Spinal cord (tissue), 10 donors: Measurements from ENCODE around the gene NTN3. TPM values are rescaled to one million over a fixed set of nuclear protein-coding genes. Genes with fewer than 3 reads are reported as not detected.

Source experiments
- DNase-seq, 6 donors: peaks; one replicate each; pipeline versions ENCODE4 v3.0.0 to v3.0.0-alpha.2; 2013 to 2015; ENCODE audit warnings: low spot score in 6 of 6, low read depth in 4 of 6
- H3K27ac ChIP-seq: one replicate; pipeline ENCODE4 v1.5.1; 2013; ENCODE audit warnings: low read depth, low read length, control low read depth
- H3K27me3 ChIP-seq: one replicate; pipeline ENCODE4 v1.6.1; 2013; ENCODE audit warnings: low read length; ENCODE audit not compliant: control insufficient read depth, insufficient read depth
- H3K36me3 ChIP-seq: one replicate; pipeline ENCODE4 v1.6.1; 2013; ENCODE audit warnings: low read length; ENCODE audit not compliant: control insufficient read depth, insufficient read depth
- H3K4me1 ChIP-seq: one replicate; pipeline ENCODE4 v1.6.1; 2013; ENCODE audit warnings: low read length; ENCODE audit not compliant: control insufficient read depth, insufficient read depth
- H3K4me3 ChIP-seq: one replicate; pipeline ENCODE4 v1.5.1; 2013; ENCODE audit warnings: low read depth, low read length, control low read depth
- H3K9me3 ChIP-seq: one replicate; pipeline ENCODE4 v1.6.1; 2013; ENCODE audit warnings: low read length; ENCODE audit not compliant: control insufficient read depth, insufficient read depth
- WGBS: methylation state at CpG from one replicate; pipeline ENCODE4 v1.1.5; 2013; ENCODE audit warnings: missing lambda C conversion rate; ENCODE audit not compliant: insufficient coverage; 5-methylcytosine and 5-hydroxymethylcytosine counted together
- long read RNA-seq, 4 donors: transcript quantifications; one replicate each; lab custom pipeline, GENCODE V29; 2026
- polyA plus RNA-seq, 2 donors: library from polyadenylated mRNA; unstranded; fragments of 120-200 nt; gene quantifications; one replicate each; pipeline ENCODE4 v1.2.1, GENCODE V29; 2013; ENCODE audit not compliant: insufficient read length in 2 of 2
- total RNA-seq, 2 donors: library from RNA; depleted of rRNA in 1 of 2; stranded (reverse); fragments of 120-200 nt in 1 of 2; fragments of >200 nt in 1 of 2; gene quantifications; one replicate each; pipeline versions ENCODE4 v1.2.3 to v1.2.4, GENCODE V29; 2013 to 2014
- donor health status: healthy.

The NTN3 gene
- total RNA-seq (1 to 10 TPM; 1.6 to 3.0 TPM), polyA plus RNA-seq (1 to 10 TPM; 3.0 to 3.9 TPM)
- long read RNA-seq, donor 1: 0 reads
- long read RNA-seq, donor 2, partial matches to known transcripts: 0 of 1 reads
- long read RNA-seq, donor 2, other reads (novel, unspliced or antisense): 0 of 1 reads
- long read RNA-seq, donor 3, partial matches to known transcripts: 0 of 1 reads
- long read RNA-seq, donor 3, other reads (novel, unspliced or antisense): 0 of 1 reads
- long read RNA-seq, donor 4: 0 reads

GRCh38 chr16:2471016-2471652, at the start of gene NTN3:
Gene NTN3 (plus strand): TSS chr16:2471297. CDS start chr16:2471702, 405 bp downstream.
- Histone ChIP-seq H3K4me1 (peaks cover 73% of the 10 kb centered on the region), H3K36me3 (peaks cover 17% of the 10 kb centered on the region), H3K9me3 (no peaks in the 10 kb centered on the region), H3K27me3 (no peaks in the 10 kb centered on the region), H3K27ac (peak within 1 kb of the TSS; percentile 33), H3K4me3 (no peak within 1 kb of the TSS)
- peak in 2 of 6 donors; percentile 81 to 83 for DNase-seq
- under 1% methylated on average over 53 of the region's 59 CpGs for WGBS

- DNase-seq: no peak
- no peaks in the 10 kb centered on the region for H3K9me3 ChIP-seq
- H3K4me3 ChIP-seq: no peak overlapping the region
- H3K4me1 ChIP-seq: peaks cover 9% of the 10 kb centered on the region
- WGBS: 87% methylated on average over 5 of the region's 7 CpGs
- H3K27me3 ChIP-seq: no peaks in the 10 kb centered on the region
- H3K36me3 ChIP-seq: peaks cover 2% of the 10 kb centered on the region
- H3K27ac ChIP-seq: no peak overlapping the region
Observed at GRCh38 chr16:2422123-2422867, 48.8 kb upstream of the NTN3 start.

DNA sequence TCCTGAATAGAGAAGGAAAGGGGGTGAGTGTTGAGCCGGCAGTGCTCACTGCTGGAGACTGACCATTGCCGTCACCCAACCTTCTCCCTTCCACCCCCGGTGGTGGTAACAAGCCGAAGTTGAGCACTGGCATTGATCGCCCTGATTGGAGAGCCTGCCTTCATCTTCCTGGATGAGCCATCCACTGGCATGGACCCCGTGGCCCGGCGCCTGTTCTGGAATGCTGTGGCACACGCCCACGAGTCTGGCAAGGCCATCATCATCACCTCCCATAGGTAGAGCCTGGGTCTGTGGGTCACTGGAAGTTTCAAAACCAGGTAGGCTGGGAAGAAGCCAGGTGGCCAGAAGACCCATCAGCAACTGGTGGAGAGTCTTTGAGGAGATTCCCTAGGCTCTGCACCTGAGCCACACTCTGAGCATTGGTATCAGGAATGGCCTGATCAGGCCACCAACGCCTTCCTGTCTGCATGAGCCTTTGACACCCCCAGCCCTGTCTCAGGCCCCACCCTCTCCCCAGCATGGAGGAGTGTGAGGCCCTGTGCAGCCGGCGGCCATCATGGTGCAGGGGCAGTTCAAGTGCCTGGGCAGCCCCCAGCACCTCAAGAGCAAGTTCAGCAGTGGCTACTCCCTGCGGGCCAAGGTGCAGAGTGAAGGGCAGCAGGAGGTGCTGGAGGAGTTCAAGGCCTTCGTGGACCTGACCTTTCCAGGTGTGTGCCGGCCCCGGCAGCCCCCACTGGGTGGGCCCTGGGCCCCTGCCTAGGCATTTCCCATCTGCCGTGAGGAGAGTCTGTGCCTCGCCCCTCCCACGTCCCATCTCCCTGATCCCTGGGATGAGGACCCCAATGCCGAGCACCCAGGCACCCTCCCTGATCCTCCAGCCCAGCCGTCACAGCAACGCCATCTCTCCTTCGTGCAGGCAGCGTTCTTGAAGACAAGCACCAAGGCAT, 46.8 kb upstream of the NTN3 start:
- no peaks in the 10 kb centered on the region for H3K9me3 ChIP-seq
- peaks cover 19% of the 10 kb centered on the region for H3K4me1 ChIP-seq
- DNase-seq: no peak
- H3K27me3 ChIP-seq: no peaks in the 10 kb centered on the region
- no peak overlapping the region for H3K4me3 ChIP-seq
- WGBS: 91% methylated on average over 22 of the region's 25 CpGs
- no peak overlapping the region for H3K27ac ChIP-seq
- peaks cover 2% of the 10 kb centered on the region for H3K36me3 ChIP-seq

DNA sequence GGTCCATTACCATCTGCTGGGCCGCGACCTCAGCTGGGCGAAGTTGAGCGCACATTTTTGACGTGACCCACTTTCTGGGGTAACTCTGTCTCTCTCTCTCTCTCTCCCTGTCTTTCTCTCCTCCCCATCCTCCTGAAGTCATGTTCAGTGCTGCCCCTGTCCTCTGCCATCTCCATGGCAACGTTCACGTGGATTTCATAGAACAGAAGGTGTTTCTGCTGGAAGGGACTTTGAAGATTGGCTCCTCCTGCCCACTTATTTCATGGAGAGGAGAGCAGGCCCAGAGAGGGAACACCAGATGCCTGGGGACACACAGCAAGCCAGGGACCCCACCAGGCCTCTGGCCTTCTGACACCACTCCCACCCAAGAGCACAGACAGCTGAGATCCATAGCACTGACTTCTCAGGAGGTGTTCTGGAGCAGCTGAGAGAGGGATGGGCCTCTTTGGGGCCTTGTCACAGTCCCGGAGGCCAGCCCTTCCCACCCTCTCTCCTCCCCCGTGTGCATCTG, 46.0 kb upstream of the NTN3 start:
- 67% methylated on average over 5 of the region's 9 CpGs for WGBS
- Histone ChIP-seq H3K9me3 (no peaks in the 10 kb centered on the region), H3K27me3 (no peaks in the 10 kb centered on the region), H3K4me1 (peaks cover 22% of the 10 kb centered on the region), H3K36me3 (peaks cover 2% of the 10 kb centered on the region), H3K4me3 (no peak overlapping the region), H3K27ac (no peak overlapping the region)
- DNase-seq: peak in 2 of 6 donors; percentile 31 to 43

- no peaks in the 10 kb centered on the region for H3K27me3 ChIP-seq
- H3K4me3 ChIP-seq: no peak overlapping the region
- no peak for DNase-seq
- H3K4me1 ChIP-seq: peaks cover 29% of the 10 kb centered on the region
- 95% methylated on average over 13 of the region's 13 CpGs for WGBS
- no peaks in the 10 kb centered on the region for H3K9me3 ChIP-seq
- no peak overlapping the region for H3K27ac ChIP-seq
- peaks cover 2% of the 10 kb centered on the region for H3K36me3 ChIP-seq
Observed at GRCh38 chr16:2425825-2426430, 45.2 kb upstream of the NTN3 start.

DNA sequence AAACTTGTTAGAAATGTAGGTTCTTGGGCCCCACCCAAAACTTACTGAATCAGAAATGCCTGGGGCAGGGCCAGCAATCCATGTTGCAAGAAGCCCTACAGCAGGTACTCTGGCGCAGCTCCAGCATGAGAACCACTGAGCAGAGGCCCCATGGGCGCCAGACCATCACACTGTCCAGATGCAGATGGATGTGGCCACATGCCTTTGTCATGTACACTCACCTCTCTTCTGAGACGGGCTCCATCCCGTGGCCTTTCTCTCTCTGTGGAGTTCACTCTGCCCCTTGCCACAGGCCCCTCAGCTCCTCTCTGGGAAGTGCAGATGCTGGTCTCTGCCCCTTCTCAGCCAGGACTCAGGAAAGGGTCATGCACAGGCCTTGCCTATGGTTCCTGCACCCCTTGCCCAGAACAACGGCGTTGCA, 44.1 kb upstream of the NTN3 start:
- Histone ChIP-seq H3K27me3 (no peaks in the 10 kb centered on the region), H3K36me3 (peaks cover 8% of the 10 kb centered on the region), H3K27ac (no peak overlapping the region), H3K4me3 (no peak overlapping the region), H3K4me1 (peaks cover 37% of the 10 kb centered on the region), H3K9me3 (no peaks in the 10 kb centered on the region)
- WGBS: 89% methylated on average over 6 of the region's 6 CpGs
- DNase-seq: no peak

- no peak for DNase-seq
- Histone ChIP-seq H3K27ac (no peak overlapping the region), H3K36me3 (peaks cover 12% of the 10 kb centered on the region), H3K4me3 (no peak overlapping the region), H3K9me3 (no peaks in the 10 kb centered on the region), H3K4me1 (peaks cover 37% of the 10 kb centered on the region), H3K27me3 (no peaks in the 10 kb centered on the region)
- 86% methylated on average over 3 of the region's 4 CpGs for WGBS
Observed at GRCh38 chr16:2427526-2427925, 43.6 kb upstream of the NTN3 start.

GRCh38 chr16:2428051-2428783, 42.9 kb upstream of the NTN3 start:
- 30% methylated on average over 28 of the region's 28 CpGs for WGBS
- DNase-seq: no peak
- Histone ChIP-seq H3K4me1 (peaks cover 35% of the 10 kb centered on the region), H3K4me3 (peak overlapping the region; percentile 77), H3K9me3 (no peaks in the 10 kb centered on the region), H3K27me3 (no peaks in the 10 kb centered on the region), H3K27ac (peak overlapping the region; percentile 25), H3K36me3 (peaks cover 19% of the 10 kb centered on the region)
